ENCODE measurements around the gene KIF1B. TPM values are rescaled to one million over a fixed set of nuclear protein-coding genes. Genes with fewer than 3 reads are reported as not detected.

KIF1B gene
- total RNA-seq, 1 experiment from 2014 or later = 28.1 TPM

GRCh38 chr1:10211805-10212410 is 1.5 kb downstream of the KIF1B start:
- H3K9me3 ChIP-seq (ENCODE audit: control insufficient read depth in 1 of 2, insufficient read depth in 1 of 2, low read depth in 1 of 2, low read length in 2 of 2) = no peaks in the 10 kb centered on the region
- DNase-seq (ENCODE audit: low read depth, low spot score) (no peak), ATAC-seq (no peak)
- H3K4me2 ChIP-seq (ENCODE audit: low read length) = peak overlapping the region; percentile 96
- no peaks in the 10 kb centered on the region for H3K27me3 ChIP-seq (ENCODE audit: insufficient read depth, low read length)
- peak overlapping the region; percentile 97 for H3K9ac ChIP-seq (ENCODE audit: low read length)
- intact Hi-C loops (cut with micrococcal nuclease) = loop anchor here (10.0 kb wide), 1 partner anchor 123 kb away; no protein-coding TSS in a partner anchor
- peaks cover 4% of the 10 kb centered on the region for H4K20me1 ChIP-seq (ENCODE audit: insufficient read depth)
- H3K79me2 ChIP-seq (ENCODE audit: insufficient read depth, low read length) = peaks cover 54% of the 10 kb centered on the region
- ChIA-PET CTCF (interaction anchor here (0.9 kb wide), 1 partner anchor 825 kb away, joined by 3 read pairs; no protein-coding TSS in a partner anchor), POLR2A (interaction anchor here (1.3 kb wide), 1 partner anchor 12 kb away, joined by 3 read pairs; no protein-coding TSS in a partner anchor), RAD21 (ENCODE audit: low non-redundant PET in 1 of 2, low total read pairs in 2 of 2, uncharacterized antibody in 2 of 2, unreplicated experiment in 2 of 2) (interaction anchor here in 1 of 2 experiments (1.0 kb wide), 1 partner anchor 126 kb away, joined by 3 read pairs; no protein-coding TSS in a partner anchor)
- H3K4me3 ChIP-seq (replicated peaks in 1 of 2; ENCODE audit: low read depth in 1 of 2, low read length in 2 of 2) = peak overlapping the region; percentile 93 to 99
- H3K27ac ChIP-seq (ENCODE audit: low read depth, low read length) = peak overlapping the region; percentile 74
- no peak overlapping the region for H2AFZ ChIP-seq (ENCODE audit: low read depth, low read length, poor library complexity, severe bottlenecking)
- no TSS peak for BruUV-seq (replicated peaks)
- H3K36me3 ChIP-seq (ENCODE audit: control insufficient read depth in 1 of 2, insufficient read depth in 2 of 2, low read length in 2 of 2) = no peaks in the 10 kb centered on the region
- H3K4me1 ChIP-seq (ENCODE audit: control insufficient read depth in 1 of 2, insufficient read depth in 2 of 2, low read length in 2 of 2) = peaks cover 11 to 30% of the 10 kb centered on the region in 2 experiments
- H3K9me2 ChIP-seq (ENCODE audit: insufficient read depth) = no peaks in the 10 kb centered on the region
- TF ChIP-seq CTCF (IDR thresholded peaks at IDR 0.05 in 2 of 3, conservative IDR thresholded peaks at IDR 0.05 in 1 of 3; ENCODE audit: borderline replicate concordance in 1 of 3, insufficient read depth in 1 of 3, low read depth in 2 of 3, low read length in 2 of 3) (no peak), SRF (IDR thresholded peaks at IDR 0.05; ENCODE audit: low read depth) (no peak), SIN3A (IDR thresholded peaks at IDR 0.05; ENCODE audit: low read depth) (no peak; the same call in 1 of the 2 replicates), ELF1 (IDR thresholded peaks at IDR 0.05; ENCODE audit: borderline replicate concordance, low read depth) (no peak), RAD21 (IDR thresholded peaks at IDR 0.05; ENCODE audit: low read depth) (no peak), EGR1 (IDR thresholded peaks at IDR 0.05; ENCODE audit: low read depth) (peak; percentile 25; the same call in 1 of the 2 replicates), TCF7L2 (IDR thresholded peaks at IDR 0.05; ENCODE audit: borderline replicate concordance, extremely low read depth, insufficient read depth, insufficient read length) (no peak), POLR2A (IDR thresholded peaks at IDR 0.05; ENCODE audit: borderline replicate concordance, extremely low read depth, insufficient read depth, insufficient read length) (no peak), EZH2 (IDR thresholded peaks at IDR 0.05) (no peak), FOSL1 (IDR thresholded peaks at IDR 0.05; ENCODE audit: low read depth) (no peak), POLR2AphosphoS5 (IDR thresholded peaks at IDR 0.05; ENCODE audit: low read depth, low read length) (0 out of 2 replicates have a peak, but pooled peaks have one; percentile 15), ZFX (IDR thresholded peaks at IDR 0.05) (no peak), SP1 (IDR thresholded peaks at IDR 0.05; ENCODE audit: low read depth) (no peak), YY1 (IDR thresholded peaks at IDR 0.05; ENCODE audit: extremely low read depth, insufficient replicate concordance, low read depth, low read length) (no peak), CBX3 (IDR thresholded peaks at IDR 0.05; ENCODE audit: low read depth) (no peak), JUND (IDR thresholded peaks at IDR 0.05) (no peak), ZNF274 (IDR thresholded peaks at IDR 0.05; ENCODE audit: low read depth, low read length) (no peak)
- TF ChIP-seq, protein P1, sequence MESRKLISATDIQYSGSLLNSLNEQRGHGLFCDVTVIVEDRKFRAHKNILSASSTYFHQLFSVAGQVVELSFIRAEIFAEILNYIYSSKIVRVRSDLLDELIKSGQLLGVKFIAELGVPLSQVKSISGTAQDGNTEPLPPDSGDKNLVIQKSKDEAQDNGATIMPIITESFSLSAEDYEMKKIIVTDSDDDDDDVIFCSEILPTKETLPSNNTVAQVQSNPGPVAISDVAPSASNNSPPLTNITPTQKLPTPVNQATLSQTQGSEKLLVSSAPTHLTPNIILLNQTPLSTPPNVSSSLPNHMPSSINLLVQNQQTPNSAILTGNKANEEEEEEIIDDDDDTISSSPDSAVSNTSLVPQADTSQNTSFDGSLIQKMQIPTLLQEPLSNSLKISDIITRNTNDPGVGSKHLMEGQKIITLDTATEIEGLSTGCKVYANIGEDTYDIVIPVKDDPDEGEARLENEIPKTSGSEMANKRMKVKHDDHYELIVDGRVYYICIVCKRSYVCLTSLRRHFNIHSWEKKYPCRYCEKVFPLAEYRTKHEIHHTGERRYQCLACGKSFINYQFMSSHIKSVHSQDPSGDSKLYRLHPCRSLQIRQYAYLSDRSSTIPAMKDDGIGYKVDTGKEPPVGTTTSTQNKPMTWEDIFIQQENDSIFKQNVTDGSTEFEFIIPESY (IDR thresholded peaks at IDR 0.05; ENCODE audit: extremely low read depth, insufficient replicate concordance, low read length) = no peak
- TF ChIP-seq, protein P2, sequence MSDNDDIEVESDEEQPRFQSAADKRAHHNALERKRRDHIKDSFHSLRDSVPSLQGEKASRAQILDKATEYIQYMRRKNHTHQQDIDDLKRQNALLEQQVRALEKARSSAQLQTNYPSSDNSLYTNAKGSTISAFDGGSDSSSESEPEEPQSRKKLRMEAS (IDR thresholded peaks at IDR 0.05) = peak; percentile 22; the same call in 1 of the 2 replicates
- TF ChIP-seq, protein P3, sequence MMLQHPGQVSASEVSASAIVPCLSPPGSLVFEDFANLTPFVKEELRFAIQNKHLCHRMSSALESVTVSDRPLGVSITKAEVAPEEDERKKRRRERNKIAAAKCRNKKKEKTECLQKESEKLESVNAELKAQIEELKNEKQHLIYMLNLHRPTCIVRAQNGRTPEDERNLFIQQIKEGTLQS (IDR thresholded peaks at IDR 0.05) = no peak

All from HCT116 (cell line).